Ramos (cell line): ENCODE results near the gene UBAP2.
"Not testable (repeated sequence)": the region's sequence is repeated elsewhere in the genome, so short reads cannot be mapped to it uniquely, and the experiment has no call there.

Source experiments
- in situ Hi-C: fragments of 300-500 bp; cut with MboI; formaldehyde crosslinking; loops from one replicate; pipeline ENCODE4 v1.14.3; 2022; ENCODE audit warnings: low sequenced_read_pairs; ENCODE audit not compliant: unreplicated experiment

UBAP2 gene

DNA sequence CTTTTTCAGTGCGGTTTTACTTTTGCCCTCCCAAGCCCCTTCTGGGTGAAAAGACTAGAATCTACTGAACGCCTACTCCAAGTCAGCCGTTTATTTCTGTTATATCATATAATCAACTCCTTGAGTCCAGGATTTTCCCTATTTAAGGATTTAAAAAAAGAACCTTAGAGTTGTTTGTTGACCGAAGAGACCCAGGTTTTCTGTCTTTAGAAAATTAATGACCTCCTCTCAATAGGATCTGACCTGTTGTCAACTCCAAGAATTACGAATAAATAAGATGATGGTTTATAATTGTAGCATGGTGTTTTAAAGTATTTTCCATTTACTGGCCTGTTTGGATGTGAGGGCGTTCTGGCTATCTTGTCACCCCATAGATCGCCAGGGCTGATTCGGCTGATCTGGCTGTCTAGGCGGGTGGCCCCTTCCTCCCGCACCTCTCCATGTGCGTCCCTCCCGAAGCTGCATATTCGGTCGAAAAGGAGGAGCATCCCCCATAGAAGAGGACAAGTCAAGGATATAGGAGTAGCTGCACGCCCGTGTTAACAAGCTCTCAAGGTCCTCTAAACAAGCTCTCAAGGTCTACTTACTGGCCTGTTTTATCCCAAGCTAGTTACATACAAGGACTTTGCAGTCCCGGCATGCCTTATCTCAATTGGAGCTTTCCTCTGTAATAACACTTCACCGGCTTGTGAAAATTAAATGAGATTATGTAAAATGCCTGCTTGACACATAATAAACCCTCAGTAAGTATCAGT is 1.1 kb upstream of the UBAP2 start:
- in situ Hi-C loops: no loop called here

DNA sequence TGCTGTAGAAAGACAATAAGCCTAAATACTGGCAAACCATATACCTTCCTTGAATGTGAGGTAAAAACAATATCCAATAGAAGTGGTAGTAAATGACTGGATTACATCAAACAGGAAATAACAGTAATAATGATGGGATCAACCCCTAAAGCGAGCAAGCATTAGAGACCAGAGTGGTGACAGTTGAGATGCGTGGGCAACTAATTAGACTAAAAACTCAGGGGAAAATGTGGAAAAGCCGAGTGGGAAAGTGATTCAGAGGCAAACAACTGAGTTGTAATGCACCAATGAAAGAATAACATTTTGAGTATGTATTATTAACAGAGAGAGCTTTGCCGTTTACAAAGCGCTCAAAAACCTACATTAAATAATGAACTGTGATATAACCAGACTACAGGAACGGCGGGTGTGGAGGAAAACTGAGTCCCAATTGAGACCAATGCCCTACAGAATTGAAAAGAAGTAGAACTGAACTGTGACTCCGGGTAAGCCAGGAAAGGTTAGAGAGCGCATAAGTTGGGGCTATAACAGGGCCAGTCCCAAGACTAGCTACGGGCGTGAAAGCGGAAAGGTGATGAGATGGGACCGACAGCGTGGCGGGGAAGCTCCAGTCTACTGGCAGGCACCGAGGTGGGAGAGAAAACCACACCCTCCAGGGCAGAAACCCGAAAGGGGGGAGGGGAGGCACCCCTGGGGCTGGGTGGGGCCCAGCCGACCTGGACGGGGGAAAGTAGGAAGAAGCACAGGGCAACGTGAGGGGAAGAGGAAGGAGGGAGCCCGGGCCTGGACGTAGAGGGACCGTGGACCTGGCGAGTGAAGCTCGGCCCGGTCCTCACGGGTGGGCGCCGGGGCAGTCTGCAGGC is 592 bp downstream of the UBAP2 start:
- in situ Hi-C loops: no loop called here

DNA sequence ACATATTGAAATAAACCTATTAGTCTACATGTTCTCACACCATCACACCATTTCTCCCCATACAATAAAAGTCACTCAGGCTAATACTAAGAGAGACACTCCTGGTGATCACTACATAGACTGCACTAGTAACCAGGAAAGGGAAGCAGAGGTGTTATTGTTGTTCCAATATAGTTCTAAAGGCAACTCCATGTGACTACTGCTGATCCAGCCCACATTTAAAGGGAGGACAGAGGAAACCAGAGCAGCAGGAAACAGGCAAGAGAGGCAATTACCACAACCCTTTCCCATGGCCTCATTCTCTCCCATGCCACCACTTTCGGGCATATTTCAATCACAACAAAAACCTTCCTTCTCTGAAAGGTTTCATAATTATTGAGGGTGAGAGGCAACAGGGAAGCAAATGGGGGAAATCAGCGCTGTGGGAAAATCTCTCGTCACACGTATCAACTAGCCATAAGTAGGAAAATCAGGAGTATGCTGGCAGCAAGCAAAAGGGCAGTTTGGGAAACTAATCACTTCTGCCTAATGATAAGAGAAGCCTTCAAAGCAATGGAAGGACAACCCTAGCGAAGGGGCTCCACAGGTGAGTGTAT is 1.8 kb downstream of the UBAP2 start:
- in situ Hi-C loops: no loop called here

DNA sequence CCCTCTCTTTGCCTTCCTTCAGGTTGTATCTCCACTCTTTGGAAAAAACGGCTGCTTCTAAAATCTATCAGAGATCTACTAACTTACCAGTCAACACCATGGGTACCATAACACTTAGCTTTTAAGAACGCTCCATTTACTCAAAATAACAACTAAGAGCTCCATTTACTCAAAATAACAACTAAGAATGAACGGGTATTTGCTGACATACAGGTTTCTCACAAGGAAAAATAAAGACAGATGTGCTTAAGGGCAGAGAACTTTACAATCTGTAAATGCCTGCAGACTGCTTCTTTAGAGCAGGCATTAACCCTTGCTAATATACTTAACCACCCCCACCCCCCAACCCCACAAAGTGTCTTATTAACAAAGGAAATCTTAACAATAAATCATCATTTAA is 2.8 kb downstream of the UBAP2 start:
- in situ Hi-C loops: no loop called here

DNA sequence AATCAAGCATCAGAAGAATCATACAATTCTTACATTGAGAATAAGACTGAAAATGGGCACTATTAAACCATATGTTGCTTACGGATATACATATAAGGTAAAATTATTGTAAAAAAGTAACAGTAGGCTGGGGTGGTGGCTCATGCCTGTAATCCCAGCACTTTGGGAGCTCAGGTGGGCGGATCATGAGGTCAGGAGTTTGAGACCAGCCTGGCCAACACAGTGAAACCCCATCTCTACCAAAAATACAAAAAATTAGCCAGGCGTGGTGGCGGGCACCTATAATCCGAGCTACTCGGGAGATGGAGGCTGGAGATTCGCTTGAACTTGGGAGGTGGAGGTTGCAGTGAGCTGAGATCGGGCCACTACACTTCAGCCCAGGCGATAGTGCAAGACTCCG is 6.6 kb downstream of the UBAP2 start:
- in situ Hi-C loops: not testable (repeated sequence)

DNA sequence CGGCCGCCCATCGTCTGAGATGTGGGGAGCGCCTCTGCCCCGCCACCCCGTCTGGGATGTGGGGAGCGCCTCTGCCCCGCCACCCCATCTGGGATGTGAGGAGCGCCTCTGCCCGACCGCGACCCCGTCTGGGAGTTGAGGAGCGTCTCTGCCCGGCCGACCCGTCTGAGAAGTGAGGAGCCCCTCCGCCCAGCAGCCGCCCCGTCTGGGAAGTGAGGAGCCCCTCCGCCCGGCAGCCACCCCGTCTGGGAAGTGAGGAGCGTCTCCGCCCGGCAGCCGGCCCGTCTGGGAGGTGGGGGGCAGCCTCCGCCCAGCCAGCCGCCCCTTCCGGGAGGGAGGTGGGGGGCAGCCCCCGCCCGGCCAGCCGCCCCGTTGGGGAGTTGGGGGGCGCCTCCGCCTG is 9.8 kb downstream of the UBAP2 start:
- in situ Hi-C loops: not testable (repeated sequence)

DNA sequence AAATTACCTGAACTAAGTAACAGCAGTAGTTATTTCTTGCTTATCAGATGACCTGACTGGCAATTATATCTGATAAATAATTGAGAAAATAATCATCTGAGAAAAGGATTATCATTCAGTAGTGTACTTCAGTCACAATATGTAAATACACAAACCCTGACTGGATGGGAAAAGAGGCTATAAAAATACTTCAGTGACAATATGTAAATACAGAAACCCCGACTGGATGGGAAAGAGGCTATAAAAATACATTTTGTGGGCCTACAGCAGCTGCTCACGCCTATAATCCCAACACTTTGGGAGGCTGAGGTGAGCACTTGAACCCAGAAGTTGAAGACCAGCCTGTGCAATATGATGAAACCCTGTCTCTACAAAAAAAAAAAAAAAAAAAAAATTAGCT is 11.1 kb downstream of the UBAP2 start:
- in situ Hi-C loops: no loop called here

DNA sequence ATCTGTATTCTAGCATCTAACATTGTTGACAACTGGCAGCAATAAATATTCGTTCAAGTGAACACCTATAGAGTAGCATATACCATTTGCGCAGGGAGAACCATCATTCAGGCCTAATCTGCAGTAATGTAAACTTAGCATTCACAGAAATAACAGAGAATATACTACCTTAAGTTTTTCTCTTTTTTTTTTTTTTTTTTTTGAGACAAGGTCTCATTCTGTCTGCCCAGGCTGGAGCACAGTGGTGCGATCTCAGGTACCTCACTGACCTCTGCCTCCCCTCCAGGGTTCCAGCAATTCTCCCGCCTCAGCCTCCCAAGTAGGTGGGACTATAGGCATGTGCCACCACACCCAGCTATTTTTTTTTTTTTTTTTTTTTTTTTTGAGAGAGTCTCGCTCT is 12.1 kb downstream of the UBAP2 start:
- in situ Hi-C loops: no loop called here

DNA sequence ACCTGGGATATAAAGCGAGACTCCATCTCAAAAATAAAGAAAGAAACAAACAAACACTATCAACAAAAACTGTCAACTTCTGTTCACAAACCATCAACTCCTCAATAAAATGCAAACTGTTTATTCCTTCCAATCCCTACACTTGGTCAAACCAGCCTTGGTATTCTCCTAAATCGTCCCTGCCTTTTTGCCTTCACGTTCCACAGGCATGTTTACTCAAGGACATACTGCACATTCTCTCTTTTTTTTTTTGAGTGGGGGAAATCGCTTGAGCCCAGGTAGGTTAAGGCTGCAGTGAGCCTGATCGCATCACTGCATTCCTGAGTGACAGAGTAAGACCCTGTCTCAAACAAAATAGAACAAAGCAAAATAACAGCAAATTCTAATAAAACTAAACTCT is 13.0 kb downstream of the UBAP2 start:
- in situ Hi-C loops: no loop called here

DNA sequence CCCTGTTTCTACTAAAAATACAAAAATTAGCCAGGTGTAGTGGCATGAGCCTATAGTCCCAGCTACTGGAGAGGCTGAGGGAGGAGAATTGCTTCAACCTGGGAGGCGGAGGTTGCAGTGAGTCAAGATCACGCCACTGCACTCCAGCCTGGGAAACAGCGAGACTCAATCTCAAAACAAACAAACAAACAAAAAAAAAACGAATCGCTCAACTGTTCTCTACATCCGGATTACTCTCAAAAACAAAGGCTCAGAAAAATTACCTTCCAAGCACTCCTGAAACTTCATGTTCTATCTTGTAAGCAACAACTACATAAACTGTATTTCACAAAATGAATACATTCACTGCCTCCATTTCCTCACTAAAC is 14.0 kb downstream of the UBAP2 start:
- in situ Hi-C loops: no loop called here

DNA sequence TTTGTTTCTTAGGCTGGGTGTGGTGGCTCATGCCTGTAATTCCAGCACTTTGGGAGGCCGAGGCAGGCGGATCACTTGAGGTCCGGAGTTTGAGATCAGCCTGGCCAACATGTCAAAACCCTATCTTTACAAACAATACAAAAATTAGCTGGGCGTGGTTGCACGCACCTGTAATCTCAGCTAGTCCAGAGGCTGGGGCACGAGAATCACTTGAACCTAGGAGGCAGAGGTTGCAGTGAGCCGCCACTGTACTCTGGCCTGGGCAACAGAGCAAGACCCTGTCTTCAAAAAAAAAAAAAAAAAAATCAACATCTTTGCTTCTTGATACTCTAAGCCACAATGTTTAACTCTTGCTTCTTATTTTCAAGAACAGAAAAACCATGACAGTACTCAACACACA is 16.1 kb downstream of the UBAP2 start:
- in situ Hi-C loops: no loop called here

DNA sequence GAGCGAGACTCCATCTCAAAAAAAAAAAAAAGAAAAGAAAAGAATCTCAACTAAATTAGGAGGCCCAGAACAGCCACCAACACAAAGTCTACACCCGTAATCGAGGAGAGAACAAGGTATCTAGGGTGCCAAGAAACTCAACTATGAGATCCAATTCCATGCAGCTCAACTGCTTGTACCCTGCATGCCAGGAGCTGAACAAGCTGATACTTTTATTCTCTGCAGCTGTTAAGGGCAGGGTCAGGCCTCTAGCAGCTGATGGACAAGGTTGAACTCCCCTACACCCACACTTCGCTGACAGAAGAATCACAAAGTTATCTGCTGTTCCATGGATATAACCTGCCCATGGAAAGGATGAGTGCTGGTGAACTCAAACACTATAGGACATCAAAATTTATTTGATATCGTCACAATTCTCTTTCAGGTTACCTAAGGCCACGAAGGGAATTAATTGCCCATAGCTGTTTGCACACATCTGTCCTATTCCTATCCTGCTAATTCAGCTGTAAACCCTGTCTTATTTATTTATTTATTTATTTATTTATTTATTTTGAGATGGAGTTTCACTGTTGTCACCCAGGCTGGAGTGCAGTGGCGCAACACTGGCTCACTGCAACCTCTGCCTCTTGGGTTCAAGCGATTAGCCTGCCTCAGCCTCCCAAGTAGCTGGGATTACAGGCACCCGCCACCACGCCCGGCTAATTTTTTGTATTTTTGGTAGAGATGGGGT is 20.7 kb downstream of the UBAP2 start:
- in situ Hi-C loops: no loop called here

DNA sequence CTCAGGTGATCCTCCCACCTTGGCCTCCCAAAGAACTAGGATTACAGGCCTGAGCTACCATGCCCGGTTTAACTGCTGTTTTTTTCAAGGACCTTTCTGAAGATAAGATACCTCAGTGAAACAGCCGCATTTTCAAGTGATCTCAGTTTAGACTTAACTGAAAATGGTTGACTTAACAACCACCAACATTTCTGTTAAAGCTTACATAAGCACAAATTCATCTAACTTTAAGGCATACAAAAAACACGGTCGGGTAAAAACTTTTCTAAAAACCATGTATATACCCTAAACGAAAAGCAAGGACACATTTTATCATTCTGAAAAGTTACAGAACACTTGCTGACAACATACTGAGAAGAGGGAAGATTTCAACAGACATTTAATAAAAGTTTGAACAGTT is 22.9 kb downstream of the UBAP2 start:
- in situ Hi-C loops: no loop called here

DNA sequence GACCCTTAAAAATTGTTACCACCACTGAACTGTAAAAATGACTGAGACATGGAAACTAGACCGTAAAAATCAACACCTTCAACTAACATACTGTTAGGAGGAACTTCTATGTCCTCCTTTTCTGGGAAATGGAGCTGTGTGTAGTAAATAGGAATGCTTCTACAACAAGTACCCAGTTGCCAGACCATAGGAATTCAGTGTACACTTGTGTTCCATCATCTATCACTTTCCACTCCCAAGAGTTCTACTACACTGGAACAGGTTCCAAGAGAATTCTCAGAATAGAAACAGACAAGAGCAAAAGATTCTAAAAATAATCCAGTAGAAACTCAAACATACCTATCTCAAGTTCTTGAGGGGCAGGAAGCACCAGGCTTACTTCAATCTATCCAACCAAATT is 23.6 kb downstream of the UBAP2 start:
- in situ Hi-C loops: no loop called here

DNA sequence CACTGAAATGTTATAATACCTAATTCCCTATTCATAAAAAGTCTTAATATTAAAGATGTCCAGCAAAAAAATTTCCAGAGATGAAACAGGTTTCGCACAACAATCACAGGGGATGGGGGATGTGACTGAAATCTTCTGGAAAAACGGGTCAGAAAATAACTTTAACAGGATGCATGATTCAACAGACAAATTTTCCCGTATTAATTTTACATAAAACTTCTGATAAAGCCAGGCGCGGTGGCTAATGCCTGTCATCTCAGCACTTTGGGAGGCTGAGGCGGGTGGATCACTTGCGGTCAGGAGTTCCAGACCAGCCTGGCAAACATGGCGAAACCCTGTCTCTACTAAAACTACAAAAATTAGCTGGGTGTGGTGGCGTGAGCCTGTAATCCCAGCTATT is 24.2 kb downstream of the UBAP2 start:
- in situ Hi-C loops: not testable (repeated sequence)

DNA sequence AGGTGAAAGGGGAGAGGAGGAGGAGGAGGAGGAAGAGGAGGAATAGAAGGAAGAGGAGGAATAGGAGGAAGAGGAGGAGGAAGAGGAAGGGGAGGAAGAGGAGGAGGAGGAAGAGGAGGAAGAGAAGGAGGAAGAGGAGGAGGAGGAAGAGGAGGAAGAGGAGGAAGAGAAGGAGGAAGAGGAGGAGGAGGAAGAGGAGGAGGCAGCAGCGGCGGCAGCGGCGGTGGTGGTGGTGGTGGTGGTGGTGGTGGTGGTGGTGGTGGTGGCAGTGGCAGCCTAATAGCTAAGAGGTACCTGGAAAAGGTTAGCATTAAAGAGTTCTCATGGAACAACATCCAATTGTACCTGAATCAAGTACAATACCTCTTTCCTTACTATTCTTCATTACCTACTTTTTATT is 32.5 kb downstream of the UBAP2 start:
- in situ Hi-C loops: no loop called here

DNA sequence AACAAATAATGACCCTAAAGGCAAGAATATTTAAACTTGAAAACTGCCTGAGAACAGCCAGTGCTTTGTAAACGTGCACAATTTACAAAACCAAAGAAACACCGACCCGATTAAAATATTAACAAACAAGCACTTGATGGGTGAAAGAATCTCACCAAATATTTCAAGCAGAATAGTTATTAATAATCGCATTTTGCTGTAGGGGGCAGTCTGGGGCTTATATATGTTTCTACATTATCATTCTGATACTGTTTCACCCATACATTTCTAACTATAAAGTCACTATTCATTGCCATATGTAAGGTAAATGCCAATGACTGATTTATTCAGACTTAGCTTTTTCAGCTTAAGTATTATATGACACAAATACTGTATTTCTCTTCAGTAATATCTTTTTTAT is 37.7 kb downstream of the UBAP2 start:
- in situ Hi-C loops: no loop called here

DNA sequence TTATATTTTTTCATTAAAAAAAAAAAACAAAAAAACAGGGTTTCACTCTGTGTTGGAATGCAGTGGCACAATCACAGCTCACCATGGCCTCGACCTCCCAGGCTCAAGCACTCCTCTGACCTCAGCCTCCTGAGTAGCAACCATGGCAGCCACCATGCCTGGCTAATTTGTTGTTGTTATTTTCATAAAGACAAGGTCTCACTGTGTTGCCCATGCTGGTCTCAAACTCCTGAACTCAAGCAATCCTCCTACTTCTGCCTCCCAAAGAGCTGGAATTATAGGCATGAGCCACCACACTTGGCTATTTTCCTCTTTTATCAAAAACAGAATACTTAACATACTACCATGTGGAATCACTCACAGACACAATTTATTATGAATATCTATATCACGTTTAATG is 46.7 kb downstream of the UBAP2 start:
- in situ Hi-C loops: no loop called here

DNA sequence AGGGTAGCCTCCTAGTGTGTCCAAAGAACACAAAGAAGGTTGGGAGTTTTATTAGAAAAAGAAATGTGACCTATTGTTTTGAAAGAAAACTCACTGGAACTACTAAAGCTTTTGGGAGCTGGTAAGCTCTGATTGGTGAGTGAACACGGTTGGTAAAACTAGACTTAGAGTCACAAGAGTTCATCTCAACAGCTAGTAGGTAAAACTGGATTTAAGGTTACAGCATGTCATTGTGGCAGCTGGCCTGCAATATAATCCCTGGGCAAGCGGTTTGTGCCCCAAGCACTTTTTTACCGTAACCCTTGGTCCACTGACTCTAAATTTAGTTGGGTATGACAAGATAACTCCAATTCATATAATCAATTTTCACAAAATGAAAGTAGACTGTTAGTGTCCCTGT is 47.4 kb downstream of the UBAP2 start:
- in situ Hi-C loops: no loop called here

DNA sequence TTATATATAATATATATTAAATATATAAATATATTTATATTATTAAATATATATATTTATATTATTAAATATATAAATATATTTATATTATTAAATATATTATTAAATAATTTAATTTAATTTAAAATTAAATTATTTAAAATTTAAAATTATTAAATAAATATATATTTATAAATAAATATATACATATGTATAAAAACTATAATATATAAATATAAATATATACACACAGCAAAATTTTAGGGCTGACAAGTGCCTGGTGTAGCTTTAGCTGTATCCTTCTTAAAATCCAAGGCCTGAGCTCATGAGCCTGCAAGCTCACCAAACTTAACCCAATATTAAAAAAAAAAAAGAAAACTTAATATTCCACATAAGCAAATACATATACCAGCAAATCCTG is 53.2 kb downstream of the UBAP2 start:
- in situ Hi-C loops: no loop called here

DNA sequence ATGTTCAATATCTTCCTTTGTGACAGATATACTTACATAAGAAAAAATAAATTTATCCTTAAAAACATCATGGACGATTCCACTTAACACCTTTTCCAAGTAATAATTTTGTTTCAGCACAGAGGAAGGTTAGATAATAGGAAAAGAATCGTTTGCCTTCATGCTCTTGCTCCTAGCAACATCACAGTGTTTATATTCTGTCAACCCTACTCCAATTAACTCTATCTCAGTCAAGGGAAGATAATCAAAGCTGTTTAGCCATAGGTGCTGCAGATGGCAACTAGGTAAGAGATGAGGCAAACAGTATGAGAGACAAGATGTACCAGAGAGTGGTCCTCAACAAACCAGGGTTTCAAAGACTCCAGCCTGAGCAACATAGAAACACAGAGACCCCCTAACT is 55.6 kb downstream of the UBAP2 start:
- in situ Hi-C loops: no loop called here
